K562 (cell line): Measurements from ENCODE around the gene EXOC6. TPM values are rescaled to one million over a fixed set of nuclear protein-coding genes. Genes with fewer than 3 reads are reported as not detected.

ENCODE experiments used
- BHLHE40 ChIP-seq: IDR thresholded peaks from 2 replicates; pipeline ENCODE4 v1.6.1; 2011; ENCODE audit warnings: low read length, improper control_type of control experiment
- CCAR2 ChIP-seq: fragments of 200-400 bp; formaldehyde crosslinking; IDR thresholded peaks from 2 replicates; pipeline ENCODE4 v1.6.1; 2017; ENCODE audit warnings: mild to moderate bottlenecking, low read depth, low read length
- CHD1 ChIP-seq: fragments of 200-600 bp; sonication (generic); IDR thresholded peaks from one replicate; pipeline ENCODE4 v1.6.1; 2012; ENCODE audit warnings: mild to moderate bottlenecking, moderate library complexity, low read length, inconsistent platforms
- HNRNPLL ChIP-seq: fragments of 200-400 bp; formaldehyde crosslinking; IDR thresholded peaks from 2 replicates; pipeline ENCODE4 v1.6.1; 2017; ENCODE audit warnings: low read length, low read depth, mild to moderate bottlenecking; ENCODE audit not compliant: poor library complexity, severe bottlenecking
- NEUROD1 ChIP-seq: fragments of 150-350 bp; IDR thresholded peaks from 2 replicates; pipeline ENCODE4 v1.6.1; 2014; ENCODE audit warnings: borderline replicate concordance, low read length, low read depth; ENCODE audit not compliant: partially characterized antibody
- POU5F1 ChIP-seq: fragments of 150-350 bp; IDR thresholded peaks from 2 replicates; pipeline ENCODE4 v1.6.1; 2014; ENCODE audit warnings: borderline replicate concordance, low read length, low read depth, mild to moderate bottlenecking; ENCODE audit not compliant: partially characterized antibody
- SIRT6 ChIP-seq: IDR thresholded peaks from one replicate; pipeline ENCODE4 v1.6.1; 2012; ENCODE audit warnings: low read depth, mild to moderate bottlenecking, control low read depth, inconsistent platforms, low read length, moderate library complexity
- TAF9B ChIP-seq: fragments of 450-650 bp; IDR thresholded peaks from 2 replicates; pipeline ENCODE4 v1.6.1; 2018; ENCODE audit warnings: mild to moderate bottlenecking; ENCODE audit not compliant: partially characterized antibody
- XRCC5 ChIP-seq: fragments of 200-400 bp; formaldehyde crosslinking; IDR thresholded peaks from 2 replicates; pipeline ENCODE4 v1.6.1; 2017; ENCODE audit warnings: low read depth, mild to moderate bottlenecking, low read length
- polyA plus RNA-seq, 8 experiments: library from polyadenylated mRNA; depleted of rRNA in 4 of 8; stranded (reverse) in 5 of 8; unstranded in 3 of 8; fragments of >200 nt; fragmentation: Nextera tagmentation in 2 of 8; fragmentation: Illumina TruSeq in 1 of 8; extraction: Ambion mirVana in 2 of 8; extraction: Trizol in 1 of 8; gene quantifications; 2 replicates each; pipeline versions ENCODE4 v1.2.1 to v1.2.3, GENCODE V29; 2011 to 2014; ENCODE audit warnings: inconsistent platforms in 1 of 8, missing spikeins in 1 of 8
- total RNA-seq, 7 experiments: library from RNA; depleted of rRNA in 6 of 7; stranded (reverse); fragments of >200 nt in 6 of 7; fragmentation: Illumina TruSeq in 2 of 7; extraction: Trizol in 2 of 7; gene quantifications; 2 replicates each; pipeline versions ENCODE4 v1.2.1 to v1.2.3, GENCODE V29; 2011 to 2021; ENCODE audit warnings: low replicate concordance in 1 of 7
- TF ChIP-seq, protein P1 (sequence below): fragments of 250-450 bp; sonication (Bioruptor Pico); IDR thresholded peaks from 2 replicates; pipeline ENCODE4 v1.8.0; 2021; ENCODE audit warnings: mild to moderate bottlenecking, moderate library complexity
- TF ChIP-seq, protein P2 (sequence below): fragments of 150-350 bp; conservative IDR thresholded peaks from 2 replicates; pipeline ENCODE4 v1.6.1; 2014; ENCODE audit warnings: low read length
- TF ChIP-seq, protein P3 (sequence below): fragments of 450-650 bp; formaldehyde crosslinking; IDR thresholded peaks from 2 replicates; pipeline ENCODE4 v1.4.0; 2022; ENCODE audit warnings: missing genetic modification characterization
- TF ChIP-seq, protein P4 (sequence below): sonication (generic); formaldehyde crosslinking; IDR thresholded peaks from 2 replicates; pipeline ENCODE4 v1.8.1; 2023; ENCODE audit warnings: mild to moderate bottlenecking, missing genetic modification reagents
- TF ChIP-seq, protein P5 (sequence below): IDR thresholded peaks from 2 replicates; pipeline ENCODE4 v1.6.1; 2014; ENCODE audit warnings: antibody characterized with exemption
- TF ChIP-seq, protein P6 (sequence below): fragments of 450-650 bp; formaldehyde crosslinking; IDR thresholded peaks from 2 replicates; pipeline ENCODE4 v1.4.0; 2020; ENCODE audit warnings: mild to moderate bottlenecking, moderate library complexity

The EXOC6 gene
- total and polyA plus RNA-seq, 9 of the 15 experiments (the other 6 are each of a cell fraction or from before 2014, with no cell fraction given): 13.9 to 42.8 (median 24.9) TPM

DNA sequence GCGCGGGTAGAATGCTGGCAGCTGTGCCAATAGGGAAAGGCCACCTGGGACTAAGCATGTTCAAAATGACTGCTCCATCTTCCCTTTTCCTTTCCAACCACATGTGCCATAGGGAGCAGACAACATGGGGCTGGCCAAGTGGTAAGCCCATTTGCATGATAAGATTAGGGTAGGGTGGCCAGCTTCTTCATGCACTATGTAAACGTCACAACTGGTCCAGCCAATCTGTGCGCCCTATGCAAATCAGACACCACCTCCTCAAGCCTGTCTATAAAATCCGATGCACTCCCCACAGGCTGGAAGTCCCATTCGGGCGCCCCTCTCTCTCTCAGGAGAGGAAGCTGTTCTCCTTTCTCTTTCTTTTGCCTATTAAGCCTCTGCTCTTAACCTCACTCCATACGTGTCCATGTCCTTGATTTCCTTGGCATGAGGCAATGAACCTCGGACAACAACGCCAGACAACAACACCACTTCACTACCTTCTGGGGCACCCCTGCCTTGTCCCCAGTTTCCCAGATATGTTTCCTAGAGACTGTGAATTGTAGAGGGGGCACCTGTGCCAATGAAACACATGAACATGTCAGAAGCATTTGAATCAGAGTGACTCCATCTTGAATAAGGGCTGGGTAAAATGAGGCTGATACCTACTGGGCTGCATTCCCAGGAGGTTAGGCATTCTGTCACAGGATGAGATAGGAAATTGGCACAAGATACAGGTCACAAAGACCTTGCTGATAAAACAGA, 19.1 kb upstream of the EXOC6 start (continued):
- TF ChIP-seq SIRT6 (no peak), XRCC5 (no peak), NEUROD1 (no peak), BHLHE40 (no peak), HNRNPLL (no peak), CCAR2 (no peak), CHD1 (no peak), TAF9B (peak; percentile 56), POU5F1 (no peak)
- TF ChIP-seq, protein P1, sequence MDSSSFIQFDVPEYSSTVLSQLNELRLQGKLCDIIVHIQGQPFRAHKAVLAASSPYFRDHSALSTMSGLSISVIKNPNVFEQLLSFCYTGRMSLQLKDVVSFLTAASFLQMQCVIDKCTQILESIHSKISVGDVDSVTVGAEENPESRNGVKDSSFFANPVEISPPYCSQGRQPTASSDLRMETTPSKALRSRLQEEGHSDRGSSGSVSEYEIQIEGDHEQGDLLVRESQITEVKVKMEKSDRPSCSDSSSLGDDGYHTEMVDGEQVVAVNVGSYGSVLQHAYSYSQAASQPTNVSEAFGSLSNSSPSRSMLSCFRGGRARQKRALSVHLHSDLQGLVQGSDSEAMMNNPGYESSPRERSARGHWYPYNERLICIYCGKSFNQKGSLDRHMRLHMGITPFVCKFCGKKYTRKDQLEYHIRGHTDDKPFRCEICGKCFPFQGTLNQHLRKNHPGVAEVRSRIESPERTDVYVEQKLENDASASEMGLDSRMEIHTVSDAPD: no peak
- TF ChIP-seq, protein P2, sequence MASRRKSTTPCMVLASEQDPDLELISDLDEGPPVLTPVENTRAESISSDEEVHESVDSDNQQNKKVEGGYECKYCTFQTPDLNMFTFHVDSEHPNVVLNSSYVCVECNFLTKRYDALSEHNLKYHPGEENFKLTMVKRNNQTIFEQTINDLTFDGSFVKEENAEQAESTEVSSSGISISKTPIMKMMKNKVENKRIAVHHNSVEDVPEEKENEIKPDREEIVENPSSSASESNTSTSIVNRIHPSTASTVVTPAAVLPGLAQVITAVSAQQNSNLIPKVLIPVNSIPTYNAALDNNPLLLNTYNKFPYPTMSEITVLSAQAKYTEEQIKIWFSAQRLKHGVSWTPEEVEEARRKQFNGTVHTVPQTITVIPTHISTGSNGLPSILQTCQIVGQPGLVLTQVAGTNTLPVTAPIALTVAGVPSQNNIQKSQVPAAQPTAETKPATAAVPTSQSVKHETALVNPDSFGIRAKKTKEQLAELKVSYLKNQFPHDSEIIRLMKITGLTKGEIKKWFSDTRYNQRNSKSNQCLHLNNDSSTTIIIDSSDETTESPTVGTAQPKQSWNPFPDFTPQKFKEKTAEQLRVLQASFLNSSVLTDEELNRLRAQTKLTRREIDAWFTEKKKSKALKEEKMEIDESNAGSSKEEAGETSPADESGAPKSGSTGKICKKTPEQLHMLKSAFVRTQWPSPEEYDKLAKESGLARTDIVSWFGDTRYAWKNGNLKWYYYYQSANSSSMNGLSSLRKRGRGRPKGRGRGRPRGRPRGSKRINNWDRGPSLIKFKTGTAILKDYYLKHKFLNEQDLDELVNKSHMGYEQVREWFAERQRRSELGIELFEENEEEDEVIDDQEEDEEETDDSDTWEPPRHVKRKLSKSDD: no peak
- TF ChIP-seq, protein P3, sequence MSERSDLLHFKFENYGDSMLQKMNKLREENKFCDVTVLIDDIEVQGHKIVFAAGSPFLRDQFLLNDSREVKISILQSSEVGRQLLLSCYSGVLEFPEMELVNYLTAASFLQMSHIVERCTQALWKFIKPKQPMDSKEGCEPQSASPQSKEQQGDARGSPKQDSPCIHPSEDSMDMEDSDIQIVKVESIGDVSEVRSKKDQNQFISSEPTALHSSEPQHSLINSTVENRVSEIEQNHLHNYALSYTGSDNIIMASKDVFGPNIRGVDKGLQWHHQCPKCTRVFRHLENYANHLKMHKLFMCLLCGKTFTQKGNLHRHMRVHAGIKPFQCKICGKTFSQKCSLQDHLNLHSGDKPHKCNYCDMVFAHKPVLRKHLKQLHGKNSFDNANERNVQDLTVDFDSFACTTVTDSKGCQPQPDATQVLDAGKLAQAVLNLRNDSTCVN (CRISPR knock-in tag): peak; percentile 52; the same call in 1 of the 2 replicates
- TF ChIP-seq, protein P4, sequence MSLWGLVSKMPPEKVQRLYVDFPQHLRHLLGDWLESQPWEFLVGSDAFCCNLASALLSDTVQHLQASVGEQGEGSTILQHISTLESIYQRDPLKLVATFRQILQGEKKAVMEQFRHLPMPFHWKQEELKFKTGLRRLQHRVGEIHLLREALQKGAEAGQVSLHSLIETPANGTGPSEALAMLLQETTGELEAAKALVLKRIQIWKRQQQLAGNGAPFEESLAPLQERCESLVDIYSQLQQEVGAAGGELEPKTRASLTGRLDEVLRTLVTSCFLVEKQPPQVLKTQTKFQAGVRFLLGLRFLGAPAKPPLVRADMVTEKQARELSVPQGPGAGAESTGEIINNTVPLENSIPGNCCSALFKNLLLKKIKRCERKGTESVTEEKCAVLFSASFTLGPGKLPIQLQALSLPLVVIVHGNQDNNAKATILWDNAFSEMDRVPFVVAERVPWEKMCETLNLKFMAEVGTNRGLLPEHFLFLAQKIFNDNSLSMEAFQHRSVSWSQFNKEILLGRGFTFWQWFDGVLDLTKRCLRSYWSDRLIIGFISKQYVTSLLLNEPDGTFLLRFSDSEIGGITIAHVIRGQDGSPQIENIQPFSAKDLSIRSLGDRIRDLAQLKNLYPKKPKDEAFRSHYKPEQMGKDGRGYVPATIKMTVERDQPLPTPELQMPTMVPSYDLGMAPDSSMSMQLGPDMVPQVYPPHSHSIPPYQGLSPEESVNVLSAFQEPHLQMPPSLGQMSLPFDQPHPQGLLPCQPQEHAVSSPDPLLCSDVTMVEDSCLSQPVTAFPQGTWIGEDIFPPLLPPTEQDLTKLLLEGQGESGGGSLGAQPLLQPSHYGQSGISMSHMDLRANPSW: no peak
- TF ChIP-seq, protein P5, sequence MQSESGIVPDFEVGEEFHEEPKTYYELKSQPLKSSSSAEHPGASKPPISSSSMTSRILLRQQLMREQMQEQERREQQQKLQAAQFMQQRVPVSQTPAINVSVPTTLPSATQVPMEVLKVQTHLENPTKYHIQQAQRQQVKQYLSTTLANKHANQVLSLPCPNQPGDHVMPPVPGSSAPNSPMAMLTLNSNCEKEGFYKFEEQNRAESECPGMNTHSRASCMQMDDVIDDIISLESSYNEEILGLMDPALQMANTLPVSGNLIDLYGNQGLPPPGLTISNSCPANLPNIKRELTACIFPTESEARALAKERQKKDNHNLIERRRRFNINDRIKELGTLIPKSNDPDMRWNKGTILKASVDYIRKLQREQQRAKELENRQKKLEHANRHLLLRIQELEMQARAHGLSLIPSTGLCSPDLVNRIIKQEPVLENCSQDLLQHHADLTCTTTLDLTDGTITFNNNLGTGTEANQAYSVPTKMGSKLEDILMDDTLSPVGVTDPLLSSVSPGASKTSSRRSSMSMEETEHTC: no peak
- TF ChIP-seq, protein P6, sequence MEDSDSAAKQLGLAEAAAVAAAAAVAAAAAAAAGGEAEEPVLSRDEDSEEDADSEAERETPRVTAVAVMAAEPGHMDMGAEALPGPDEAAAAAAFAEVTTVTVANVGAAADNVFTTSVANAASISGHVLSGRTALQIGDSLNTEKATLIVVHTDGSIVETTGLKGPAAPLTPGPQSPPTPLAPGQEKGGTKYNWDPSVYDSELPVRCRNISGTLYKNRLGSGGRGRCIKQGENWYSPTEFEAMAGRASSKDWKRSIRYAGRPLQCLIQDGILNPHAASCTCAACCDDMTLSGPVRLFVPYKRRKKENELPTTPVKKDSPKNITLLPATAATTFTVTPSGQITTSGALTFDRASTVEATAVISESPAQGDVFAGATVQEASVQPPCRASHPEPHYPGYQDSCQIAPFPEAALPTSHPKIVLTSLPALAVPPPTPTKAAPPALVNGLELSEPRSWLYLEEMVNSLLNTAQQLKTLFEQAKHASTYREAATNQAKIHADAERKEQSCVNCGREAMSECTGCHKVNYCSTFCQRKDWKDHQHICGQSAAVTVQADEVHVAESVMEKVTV: peak; percentile 28; the same call in 1 of the 2 replicates
